Measurements from ENCODE around the gene DNAJC6.

DNAJC6 gene

DNA sequence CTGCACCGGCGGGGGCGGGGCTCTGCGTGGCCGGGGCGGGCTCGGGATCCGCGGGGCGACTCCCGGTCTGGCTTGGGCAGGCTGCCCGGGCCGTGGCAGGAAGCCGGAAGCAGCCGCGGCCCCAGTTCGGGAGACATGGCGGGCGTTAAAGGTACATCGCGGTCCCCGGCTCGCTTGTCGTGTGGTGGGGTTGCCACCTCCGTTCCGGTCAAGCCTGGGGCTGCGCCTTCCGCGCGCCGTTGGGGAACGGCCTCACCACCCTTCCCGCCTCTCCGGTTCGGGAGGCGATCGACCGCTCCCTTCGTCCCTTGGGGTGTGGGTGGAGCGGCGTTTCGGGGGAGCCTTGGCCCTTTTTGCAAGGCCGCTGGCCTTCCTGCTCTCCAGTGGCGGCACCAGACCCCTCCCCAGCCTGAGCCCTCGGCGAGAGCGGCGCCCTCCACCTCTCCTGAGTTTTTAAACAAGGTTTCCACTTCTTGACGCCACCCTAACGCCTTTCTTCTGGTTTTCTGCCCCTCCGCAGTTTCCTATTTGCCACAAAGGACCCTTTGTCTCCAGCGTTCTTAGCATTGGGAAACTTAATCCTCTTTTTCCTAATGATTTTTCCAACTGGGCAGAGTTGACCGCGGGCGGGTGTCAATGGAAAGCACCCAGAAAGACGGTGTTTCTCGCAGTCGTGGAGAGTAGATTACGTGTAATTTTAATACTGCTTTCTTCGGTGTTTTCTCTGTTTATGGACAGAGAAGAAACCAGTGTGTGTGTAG, 111.4 kb downstream of the DNAJC6 start, which contains the start of the genes LEPR and LEPROT:
LEPR (plus strand) TSS at position 79 of the 761 bp plus-strand sequence. CDS start 144,898 bp downstream, outside the sequence.
LEPROT (plus strand) TSS at position 79 of the 761 bp plus-strand sequence; CDS start at position 136, 57 bp downstream.
- Histone ChIP-seq H3K9me2 (replicated peaks; ENCODE audit: insufficient read depth, low read length) (no peaks in the 10 kb centered on the region), H4K20me1 (ENCODE audit: low read depth, low read length) (no peaks in the 10 kb centered on the region), H3K9me3 (ENCODE audit: insufficient read depth, low read length) (no peaks in the 10 kb centered on the region), H3K36me3 (ENCODE audit: low read length) (no peaks in the 10 kb centered on the region), H2AFZ (ENCODE audit: low read depth, low read length, severe bottlenecking) (peak within 1 kb of the TSS; percentile 99), H3K79me2 (ENCODE audit: insufficient read depth, low read length) (0 out of 2 replicates have a peak, but pooled peaks cover 5% of the 10 kb centered on the region), H3K4me3 (ENCODE audit: insufficient read depth, low read length, poor library complexity, severe bottlenecking) (peak within 1 kb of the TSS; percentile 91), H3K27ac (ENCODE audit: low read depth, low read length) (peak within 1 kb of the TSS; percentile 32), H3K27me3 (ENCODE audit: low read length) (no peaks in the 10 kb centered on the region), H3F3A (ENCODE audit: insufficient read depth) (no peaks in the 10 kb centered on the region), H3K4me2 (ENCODE audit: low read depth, low read length, poor library complexity, severe bottlenecking) (peak within 1 kb of the TSS; percentile 89), H3K9ac (ENCODE audit: low read length) (peak within 1 kb of the TSS; percentile 76)
- no peak for TF ChIP-seq EZH2phosphoT487 (conservative IDR thresholded peaks at IDR 0.05; ENCODE audit: low read length)
- no peak for TF ChIP-seq CTCF (IDR thresholded peaks at IDR 0.05; ENCODE audit: insufficient read depth, low read length, poor library complexity, severe bottlenecking)

GRCh38 chr1:65421351-65422025, 112.1 kb downstream of the DNAJC6 start:
- peak overlapping the region; percentile 97 for H2AFZ ChIP-seq (ENCODE audit: low read depth, low read length, severe bottlenecking)
- TF ChIP-seq CTCF (IDR thresholded peaks at IDR 0.05; ENCODE audit: insufficient read depth, low read length, poor library complexity, severe bottlenecking) (no peak), EZH2phosphoT487 (conservative IDR thresholded peaks at IDR 0.05; ENCODE audit: low read length) (no peak)
- H3K27me3 ChIP-seq (ENCODE audit: low read length), result no peaks in the 10 kb centered on the region
- no peaks in the 10 kb centered on the region for H3K36me3 ChIP-seq (ENCODE audit: low read length)
- H4K20me1 ChIP-seq (ENCODE audit: low read depth, low read length), result no peaks in the 10 kb centered on the region
- peak overlapping the region; percentile 89 for H3K4me3 ChIP-seq (ENCODE audit: insufficient read depth, low read length, poor library complexity, severe bottlenecking)
- H3K9me3 ChIP-seq (ENCODE audit: insufficient read depth, low read length), result no peaks in the 10 kb centered on the region
- no peaks in the 10 kb centered on the region for H3K9me2 ChIP-seq (replicated peaks; ENCODE audit: insufficient read depth, low read length)
- no peaks in the 10 kb centered on the region for H3F3A ChIP-seq (ENCODE audit: insufficient read depth)
- 0 out of 2 replicates have a peak, but pooled peaks cover 5% of the 10 kb centered on the region for H3K79me2 ChIP-seq (ENCODE audit: insufficient read depth, low read length)
- H3K9ac ChIP-seq (ENCODE audit: low read length), result peak overlapping the region; percentile 76
- no peak overlapping the region for H3K27ac ChIP-seq (ENCODE audit: low read depth, low read length)
- H3K4me2 ChIP-seq (ENCODE audit: low read depth, low read length, poor library complexity, severe bottlenecking), result peak overlapping the region; percentile 89

- TF ChIP-seq CTCF (IDR thresholded peaks at IDR 0.05; ENCODE audit: insufficient read depth, low read length, poor library complexity, severe bottlenecking), result no peak
- Histone ChIP-seq H4K20me1 (ENCODE audit: low read depth, low read length) (no peaks in the 10 kb centered on the region), H3K27ac (ENCODE audit: low read depth, low read length) (no peak overlapping the region), H3K4me2 (ENCODE audit: low read depth, low read length, poor library complexity, severe bottlenecking) (peak overlapping the region; percentile 89), H3K36me3 (ENCODE audit: low read length) (no peaks in the 10 kb centered on the region), H2AFZ (ENCODE audit: low read depth, low read length, severe bottlenecking) (no peak overlapping the region), H3K9me2 (replicated peaks; ENCODE audit: insufficient read depth, low read length) (no peaks in the 10 kb centered on the region), H3K4me3 (ENCODE audit: insufficient read depth, low read length, poor library complexity, severe bottlenecking) (no peak overlapping the region), H3F3A (ENCODE audit: insufficient read depth) (no peaks in the 10 kb centered on the region), H3K9ac (ENCODE audit: low read length) (no peak overlapping the region), H3K79me2 (ENCODE audit: insufficient read depth, low read length) (0 out of 2 replicates have a peak, but pooled peaks cover 5% of the 10 kb centered on the region), H3K27me3 (ENCODE audit: low read length) (no peaks in the 10 kb centered on the region), H3K9me3 (ENCODE audit: insufficient read depth, low read length) (no peaks in the 10 kb centered on the region)
Measured at GRCh38 chr1:65422241-65423203, 113.2 kb downstream of the DNAJC6 start.
